Osteoblast (primary cell): ENCODE data around the gene SYT14. TPM values are rescaled to one million over a fixed set of nuclear protein-coding genes. Genes with fewer than 3 reads are reported as not detected.

Source experiments
- DNase-seq: peaks from one replicate; pipeline ENCODE4 v3.0.0; 2011; ENCODE audit warnings: low spot score, mixed read lengths; ENCODE audit not compliant: insufficient read length; ENCODE audit errors: missing footprints
- H2AFZ ChIP-seq: 2 replicates; pipeline ENCODE4 v1.6.0; 2011; ENCODE audit warnings: mild to moderate bottlenecking, low read length
- H3K27ac ChIP-seq: 2 replicates; pipeline ENCODE4 v1.5.1; 2011; ENCODE audit warnings: mild to moderate bottlenecking, low read depth, low read length, moderate library complexity
- H3K27me3 ChIP-seq: 2 replicates; pipeline ENCODE4 v1.6.0; 2012; ENCODE audit warnings: mild to moderate bottlenecking, control low read depth, inconsistent platforms, low read length, moderate library complexity; ENCODE audit not compliant: insufficient read depth
- H3K36me3 ChIP-seq: 2 replicates; pipeline ENCODE4 v1.5.1; 2011; ENCODE audit warnings: mild to moderate bottlenecking, low read length, control low read depth, moderate library complexity; ENCODE audit not compliant: insufficient read depth
- H3K4me1 ChIP-seq: 2 replicates; pipeline ENCODE4 v1.5.1; 2011; ENCODE audit warnings: mild to moderate bottlenecking, low read length, control low read depth, moderate library complexity; ENCODE audit not compliant: insufficient read depth
- H3K4me2 ChIP-seq: 2 replicates; pipeline ENCODE4 v1.6.0; 2011; ENCODE audit warnings: mild to moderate bottlenecking, low read length; ENCODE audit not compliant: insufficient read depth
- H3K4me3 ChIP-seq: fragments of 200-600 bp; sonication (generic); 3 replicates; pipeline ENCODE4 v1.5.1; 2012; ENCODE audit warnings: mild to moderate bottlenecking, low read length, inconsistent platforms; ENCODE audit not compliant: insufficient read depth
- H3K79me2 ChIP-seq: 2 replicates; pipeline ENCODE4 v1.6.0; 2012; ENCODE audit warnings: mild to moderate bottlenecking, low read length, control low read depth, inconsistent platforms; ENCODE audit not compliant: insufficient read depth
- H3K9me3 ChIP-seq: 2 replicates; pipeline ENCODE4 v1.5.1; 2011; ENCODE audit warnings: low read depth, low read length, control low read depth
- H4K20me1 ChIP-seq: 2 replicates; pipeline ENCODE4 v1.6.0; 2012; ENCODE audit warnings: mild to moderate bottlenecking, low read length, control low read depth; ENCODE audit not compliant: insufficient read depth
- CTCF ChIP-seq: IDR thresholded peaks from 2 replicates; pipeline ENCODE4 v1.5.1; 2011; ENCODE audit warnings: mild to moderate bottlenecking, low read depth, low read length, moderate library complexity; ENCODE audit errors: extremely low read depth
- total RNA-seq: library from RNA; depleted of rRNA; stranded (reverse); fragments of >200 nt; gene quantifications from 2 replicates; pipeline ENCODE4 v1.2.3, GENCODE V29; 2012

The SYT14 gene
- total RNA-seq, 1 donor = 0.36 TPM

GRCh38 chr1:210089855-210090254 is 151.8 kb downstream of the SYT14 start:
- no peaks in the 10 kb centered on the region for H3K4me1 ChIP-seq
- no peak overlapping the region for H3K27ac ChIP-seq
- H3K4me2 ChIP-seq = no peak overlapping the region
- no peaks in the 10 kb centered on the region for H3K36me3 ChIP-seq
- no peaks in the 10 kb centered on the region for H4K20me1 ChIP-seq
- no peak overlapping the region for H3K4me3 ChIP-seq
- no peaks in the 10 kb centered on the region for H3K79me2 ChIP-seq
- H3K9me3 ChIP-seq = no peaks in the 10 kb centered on the region
- H2AFZ ChIP-seq = no peak overlapping the region
- H3K27me3 ChIP-seq = no peaks in the 10 kb centered on the region
- DNase-seq = no peak
- TF ChIP-seq CTCF = no peak

DNA sequence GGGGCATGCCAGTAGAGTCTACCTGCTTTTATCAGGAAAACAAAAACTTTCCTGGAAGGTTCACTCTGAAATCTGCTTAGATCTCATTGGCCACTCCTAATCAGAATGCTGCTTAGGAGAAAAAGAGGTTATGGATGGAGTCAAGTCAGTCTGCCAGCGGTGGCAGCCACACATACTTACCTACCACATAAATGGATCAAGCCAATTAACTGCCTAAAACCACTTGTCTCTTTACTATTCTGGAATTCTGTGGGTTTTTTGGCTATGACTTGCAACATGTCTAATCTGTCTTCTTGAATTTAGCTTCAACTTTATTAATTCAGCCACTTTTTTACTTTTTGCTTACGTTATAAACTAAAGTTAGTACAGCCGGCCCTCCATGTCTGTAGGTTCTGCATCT is 154.3 kb downstream of the SYT14 start:
- no peak for TF ChIP-seq CTCF
- H2AFZ ChIP-seq = no peak overlapping the region
- H3K27me3 ChIP-seq = no peaks in the 10 kb centered on the region
- H4K20me1 ChIP-seq = no peaks in the 10 kb centered on the region
- H3K27ac ChIP-seq = no peak overlapping the region
- H3K4me3 ChIP-seq = no peak overlapping the region
- no peaks in the 10 kb centered on the region for H3K4me1 ChIP-seq
- DNase-seq = no peak
- H3K79me2 ChIP-seq = no peaks in the 10 kb centered on the region
- no peak overlapping the region for H3K4me2 ChIP-seq
- H3K36me3 ChIP-seq = no peaks in the 10 kb centered on the region
- H3K9me3 ChIP-seq = no peaks in the 10 kb centered on the region

GRCh38 chr1:210093461-210093860 is 155.4 kb downstream of the SYT14 start:
- H4K20me1 ChIP-seq = no peaks in the 10 kb centered on the region
- H3K4me3 ChIP-seq = no peak overlapping the region
- H2AFZ ChIP-seq = no peak overlapping the region
- no peak overlapping the region for H3K4me2 ChIP-seq
- no peak for TF ChIP-seq CTCF
- no peaks in the 10 kb centered on the region for H3K79me2 ChIP-seq
- no peaks in the 10 kb centered on the region for H3K4me1 ChIP-seq
- no peak overlapping the region for H3K27ac ChIP-seq
- H3K9me3 ChIP-seq = no peaks in the 10 kb centered on the region
- no peaks in the 10 kb centered on the region for H3K27me3 ChIP-seq
- H3K36me3 ChIP-seq = no peaks in the 10 kb centered on the region
- DNase-seq = peak; percentile 22

GRCh38 chr1:210098356-210098755 is 160.3 kb downstream of the SYT14 start:
- Histone ChIP-seq H3K79me2 (no peaks in the 10 kb centered on the region), H3K4me2 (no peak overlapping the region), H2AFZ (no peak overlapping the region), H3K9me3 (no peaks in the 10 kb centered on the region), H3K36me3 (no peaks in the 10 kb centered on the region), H3K27me3 (no peaks in the 10 kb centered on the region), H3K4me3 (no peak overlapping the region), H4K20me1 (no peaks in the 10 kb centered on the region), H3K4me1 (no peaks in the 10 kb centered on the region), H3K27ac (no peak overlapping the region)
- TF ChIP-seq CTCF = no peak
- DNase-seq = no peak
